Retinal pigment epithelial cell (primary cell): ENCODE data around the gene AIFM3.

ENCODE experiments used
- DNase-seq: peaks from one replicate; pipeline ENCODE4 v3.0.0-alpha.2; 2010; ENCODE audit warnings: low read depth
- H3K4me3 ChIP-seq: 2 replicates; pipeline ENCODE4 v1.5.1; 2011; ENCODE audit warnings: mild to moderate bottlenecking, low read length, control low read depth, moderate library complexity
- TF ChIP-seq, protein P1 (sequence below): conservative IDR thresholded peaks from 2 replicates; pipeline ENCODE4 v1.5.1; 2011; ENCODE audit warnings: low read depth, low read length, control low read depth, inconsistent platforms

AIFM3 gene

GRCh38 chr22:21009638-21010425 lies 42.8 kb downstream of the AIFM3 start:
- DNase-seq: peak; percentile 38
- TF ChIP-seq, protein P1, sequence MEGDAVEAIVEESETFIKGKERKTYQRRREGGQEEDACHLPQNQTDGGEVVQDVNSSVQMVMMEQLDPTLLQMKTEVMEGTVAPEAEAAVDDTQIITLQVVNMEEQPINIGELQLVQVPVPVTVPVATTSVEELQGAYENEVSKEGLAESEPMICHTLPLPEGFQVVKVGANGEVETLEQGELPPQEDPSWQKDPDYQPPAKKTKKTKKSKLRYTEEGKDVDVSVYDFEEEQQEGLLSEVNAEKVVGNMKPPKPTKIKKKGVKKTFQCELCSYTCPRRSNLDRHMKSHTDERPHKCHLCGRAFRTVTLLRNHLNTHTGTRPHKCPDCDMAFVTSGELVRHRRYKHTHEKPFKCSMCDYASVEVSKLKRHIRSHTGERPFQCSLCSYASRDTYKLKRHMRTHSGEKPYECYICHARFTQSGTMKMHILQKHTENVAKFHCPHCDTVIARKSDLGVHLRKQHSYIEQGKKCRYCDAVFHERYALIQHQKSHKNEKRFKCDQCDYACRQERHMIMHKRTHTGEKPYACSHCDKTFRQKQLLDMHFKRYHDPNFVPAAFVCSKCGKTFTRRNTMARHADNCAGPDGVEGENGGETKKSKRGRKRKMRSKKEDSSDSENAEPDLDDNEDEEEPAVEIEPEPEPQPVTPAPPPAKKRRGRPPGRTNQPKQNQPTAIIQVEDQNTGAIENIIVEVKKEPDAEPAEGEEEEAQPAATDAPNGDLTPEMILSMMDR: no peak

DNA sequence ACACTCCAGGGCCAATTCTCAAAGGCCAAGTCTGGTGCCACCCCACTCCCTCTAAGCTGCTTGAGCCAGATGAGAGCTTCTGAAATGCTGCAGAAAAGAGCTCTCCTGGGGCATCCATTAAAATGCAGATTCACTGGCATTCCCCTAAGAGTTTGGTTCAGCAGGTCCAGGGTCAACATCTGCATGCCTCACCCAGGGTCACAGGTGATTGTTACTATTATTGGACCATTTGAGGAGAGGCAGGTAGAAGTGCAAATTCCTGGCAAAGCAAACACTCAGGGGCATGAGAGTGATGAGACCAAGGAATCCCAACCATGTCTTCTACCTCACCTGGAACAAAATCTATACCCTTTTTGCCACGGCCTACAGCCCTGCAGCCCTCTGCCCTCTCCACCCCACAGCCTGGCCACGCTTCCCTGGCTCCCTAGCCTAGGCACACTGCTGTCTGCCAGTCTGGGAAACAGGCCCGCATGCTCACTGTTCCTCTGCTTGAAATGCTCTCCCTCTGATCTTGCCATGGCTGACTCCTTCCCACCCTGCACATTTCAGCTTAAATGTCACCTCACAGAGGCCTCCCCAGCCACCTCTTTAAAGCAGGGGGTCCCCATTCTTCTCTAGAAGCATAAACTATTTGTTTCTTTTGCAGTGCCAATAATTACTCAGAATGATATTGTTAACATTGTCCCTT lies 43.5 kb downstream of the AIFM3 start:
- TF ChIP-seq, protein P1: no peak
- DNase-seq: no peak
- no peak overlapping the region for H3K4me3 ChIP-seq

More at GRCh38 chr22:21009638-21010425, 42.8 kb downstream of the AIFM3 start:
- no peak overlapping the region for H3K4me3 ChIP-seq

DNA sequence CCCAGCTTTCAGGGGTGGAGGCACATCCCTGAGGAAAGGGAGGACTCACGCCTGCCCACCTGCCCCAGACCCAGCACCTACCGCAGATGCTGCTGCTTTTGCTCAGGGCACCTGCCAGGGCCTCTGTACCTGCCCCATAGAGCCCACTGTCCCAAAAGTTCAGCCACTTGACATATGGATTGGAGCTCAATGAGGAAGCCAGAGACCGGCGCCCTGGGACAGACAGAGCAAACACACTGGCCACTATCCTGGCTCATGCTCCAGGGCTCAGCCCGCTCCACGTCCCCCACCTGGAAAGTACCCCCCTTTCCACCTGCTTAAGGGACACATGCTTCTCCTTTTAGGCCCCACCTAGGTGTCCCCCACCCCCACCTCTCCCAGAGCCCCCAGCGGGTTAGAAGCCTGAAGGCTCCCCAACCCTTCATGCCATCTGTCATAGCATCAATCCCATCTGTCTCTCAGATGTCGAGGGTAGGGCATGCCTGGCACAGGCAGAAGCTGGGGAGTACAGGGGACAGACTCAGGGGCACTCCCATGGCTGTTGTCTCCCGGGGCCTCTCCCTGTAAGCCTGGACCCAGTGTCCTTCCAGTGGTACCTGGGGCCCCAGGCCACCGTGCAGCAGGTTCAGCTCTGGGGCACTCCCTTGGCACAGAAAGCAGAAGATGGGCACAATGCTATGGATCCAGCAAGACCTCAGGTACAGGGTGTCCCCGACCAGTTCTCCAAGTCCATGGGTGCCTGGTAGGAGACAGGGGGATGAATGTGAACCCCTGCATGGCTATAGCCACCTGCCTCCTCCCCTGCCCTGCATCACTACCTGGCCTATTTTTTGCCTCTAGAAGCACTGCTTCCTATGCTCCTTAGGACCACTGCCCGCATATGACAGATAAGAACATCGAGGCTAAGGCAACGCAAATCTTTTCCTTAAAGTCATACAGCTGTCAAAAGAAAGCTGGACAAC lies 45.7 kb downstream of the AIFM3 start:
- H3K4me3 ChIP-seq: no peak overlapping the region
- no peak for DNase-seq

GRCh38 chr22:21013657-21014201 lies 46.7 kb downstream of the AIFM3 start:
- TF ChIP-seq, protein P1: no peak
- no peak for DNase-seq
- H3K4me3 ChIP-seq: peak overlapping the region; percentile 58

More for the DNA sequence above, 45.7 kb downstream of the AIFM3 start:
- TF ChIP-seq, protein P1: no peak

GRCh38 chr22:21014202-21014725 lies 47.2 kb downstream of the AIFM3 start:
- TF ChIP-seq, protein P1: no peak
- H3K4me3 ChIP-seq: peak overlapping the region; percentile 58
- DNase-seq: peak; percentile 65

DNA sequence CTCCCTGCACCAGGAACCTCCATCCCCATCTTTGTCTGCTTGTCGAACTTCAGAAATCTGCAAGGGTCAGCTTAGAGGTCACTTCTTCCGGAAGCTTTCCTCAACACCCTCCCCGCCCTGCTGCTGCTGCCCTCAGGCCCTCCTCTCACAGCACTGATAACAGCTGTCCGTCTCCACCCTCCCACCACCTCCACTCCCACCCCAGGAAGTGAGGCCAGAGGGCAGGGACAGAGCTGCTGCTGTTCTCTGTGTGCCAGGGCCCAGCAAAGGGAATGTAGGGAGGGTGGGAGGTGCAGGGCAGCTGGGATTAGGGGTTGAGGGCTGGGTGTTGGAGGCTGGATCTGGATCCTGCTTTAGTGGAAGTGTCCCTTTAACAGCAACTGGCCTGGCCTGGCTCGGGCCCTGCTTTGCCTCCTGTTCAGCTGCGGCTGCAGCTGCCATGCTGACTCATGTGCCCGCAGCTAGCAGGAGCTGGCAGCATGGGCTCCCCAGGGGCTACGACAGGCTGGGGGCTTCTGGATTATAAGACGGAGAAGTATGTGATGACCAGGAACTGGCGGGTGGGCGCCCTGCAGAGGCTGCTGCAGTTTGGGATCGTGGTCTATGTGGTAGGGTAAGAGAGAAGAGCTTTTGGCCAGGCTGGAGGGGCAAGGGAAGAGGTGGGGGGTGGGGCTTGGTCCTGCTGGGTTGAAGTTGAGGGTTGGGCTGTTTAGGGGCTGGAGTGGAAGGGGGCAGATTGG lies 47.8 kb downstream of the AIFM3 start, which contains the start of gene P2RX6:
Gene P2RX6, plus strand, starts transcription at position 440 of the 740 bp plus-strand sequence. Its CDS starts 10 bp downstream, at position 450.
- TF ChIP-seq, protein P1: no peak
- peak within 1 kb of the TSS; percentile 58 for H3K4me3 ChIP-seq
- no peak for DNase-seq
